ENCODE results near the gene HAUS5.
"Not testable (repeated sequence)": the region's sequence is repeated elsewhere in the genome, so short reads cannot be mapped to it uniquely, and the experiment has no call there.

HAUS5 gene

DNA sequence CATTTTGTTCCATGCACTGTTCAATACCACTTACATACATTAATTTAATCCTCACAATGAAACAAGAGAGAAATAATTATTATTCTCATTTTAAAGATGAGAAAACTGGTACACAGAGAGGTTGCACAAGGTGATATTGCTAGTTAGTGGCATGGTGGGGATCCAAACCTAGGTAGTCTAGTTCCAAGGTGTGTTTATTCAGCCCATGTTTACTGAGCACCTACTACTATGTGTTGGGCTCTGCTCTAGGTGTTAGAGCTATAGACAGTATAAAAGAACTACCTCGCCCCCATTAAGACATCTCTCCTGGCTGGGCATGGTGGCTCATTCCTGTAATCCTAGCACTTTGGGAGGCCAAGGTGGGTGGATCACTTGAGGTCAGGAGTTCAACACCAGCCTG, 29.8 kb upstream of the HAUS5 start:
- Histone ChIP-seq H3K4me3 (ENCODE audit: low read length in 2 of 2) (no peak overlapping the region), H3K4me1 (ENCODE audit: control insufficient read depth in 2 of 2, insufficient read depth in 2 of 2, low read length in 2 of 2) (no peaks in the 10 kb centered on the region), H3K36me3 (ENCODE audit: control insufficient read depth in 2 of 2, insufficient read depth in 2 of 2, low read length in 2 of 2) (no peaks in the 10 kb centered on the region), H3K9ac (ENCODE audit: low read depth in 1 of 2, low read length in 2 of 2) (no peak overlapping the region), H3K27me3 (ENCODE audit: control insufficient read depth in 2 of 2, insufficient read depth in 2 of 2, low read length in 2 of 2) (no peaks in the 10 kb centered on the region), H3K27ac (ENCODE audit: low read depth in 2 of 2, low read length in 2 of 2) (no peak overlapping the region), H3K9me3 (ENCODE audit: control insufficient read depth in 2 of 2, low read length in 2 of 2) (no peaks in the 10 kb centered on the region)

DNA sequence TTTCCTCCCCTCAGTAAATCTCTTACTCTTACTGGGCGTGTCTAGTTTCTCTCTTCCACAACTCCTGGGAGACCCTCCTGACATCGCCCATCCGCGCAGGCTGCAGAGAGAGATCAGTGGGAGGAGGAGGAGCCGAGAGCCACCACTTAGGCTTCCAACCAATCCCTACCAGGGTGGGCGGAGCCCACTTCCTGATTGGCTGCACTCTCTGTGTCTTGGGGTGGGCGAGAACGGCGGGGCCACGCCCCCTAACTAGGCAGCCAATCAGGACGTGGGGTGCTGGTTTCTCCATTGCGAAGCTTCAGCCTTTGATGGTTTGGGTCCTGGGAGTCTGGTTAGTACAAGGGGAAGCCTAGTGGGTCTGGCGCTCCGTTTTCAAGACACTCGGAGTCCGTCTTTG, 26.7 kb upstream of the HAUS5 start, which contains the start of gene PMIS2:
Gene PMIS2 (plus strand): TSS at position 326 of the 400 bp plus-strand sequence. CDS start 87 bp downstream, outside the sequence.
- Histone ChIP-seq H3K27ac (ENCODE audit: low read depth in 2 of 2, low read length in 2 of 2) (no peak within 1 kb of the TSS), H3K9ac (ENCODE audit: low read depth in 1 of 2, low read length in 2 of 2) (no peak within 1 kb of the TSS), H3K4me1 (ENCODE audit: control insufficient read depth in 2 of 2, insufficient read depth in 2 of 2, low read length in 2 of 2) (no peaks in the 10 kb centered on the region), H3K4me3 (ENCODE audit: low read length in 2 of 2) (no peak within 1 kb of the TSS), H3K27me3 (ENCODE audit: control insufficient read depth in 2 of 2, insufficient read depth in 2 of 2, low read length in 2 of 2) (no peaks in the 10 kb centered on the region), H3K36me3 (ENCODE audit: control insufficient read depth in 2 of 2, insufficient read depth in 2 of 2, low read length in 2 of 2) (no peaks in the 10 kb centered on the region), H3K9me3 (ENCODE audit: control insufficient read depth in 2 of 2, low read length in 2 of 2) (no peaks in the 10 kb centered on the region)

DNA sequence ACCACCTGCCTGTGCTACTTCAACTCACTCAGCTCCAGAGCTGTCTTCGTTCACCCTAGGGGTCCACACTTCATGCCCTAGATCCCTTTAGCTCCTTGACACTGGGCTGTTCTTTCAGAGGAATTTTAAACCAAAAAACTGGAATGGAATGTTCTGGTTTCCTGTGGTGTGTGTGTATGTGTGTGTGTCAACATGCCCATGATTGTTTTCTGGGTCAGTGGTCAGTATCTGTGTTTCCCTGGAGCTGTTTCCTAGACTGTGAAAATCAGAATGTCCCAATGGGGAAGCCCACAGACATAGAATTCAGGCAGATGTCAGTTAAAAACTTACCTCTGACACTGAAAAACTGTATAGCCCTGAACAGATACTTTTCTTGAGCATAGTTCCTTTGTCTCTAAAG, 25.2 kb upstream of the HAUS5 start:
- Histone ChIP-seq H3K4me1 (ENCODE audit: control insufficient read depth in 2 of 2, insufficient read depth in 2 of 2, low read length in 2 of 2) (no peaks in the 10 kb centered on the region), H3K27me3 (ENCODE audit: control insufficient read depth in 2 of 2, insufficient read depth in 2 of 2, low read length in 2 of 2) (no peaks in the 10 kb centered on the region), H3K27ac (ENCODE audit: low read depth in 2 of 2, low read length in 2 of 2) (no peak overlapping the region), H3K9ac (ENCODE audit: low read depth in 1 of 2, low read length in 2 of 2) (no peak overlapping the region), H3K9me3 (ENCODE audit: control insufficient read depth in 2 of 2, low read length in 2 of 2) (no peaks in the 10 kb centered on the region), H3K4me3 (ENCODE audit: low read length in 2 of 2) (no peak overlapping the region), H3K36me3 (ENCODE audit: control insufficient read depth in 2 of 2, insufficient read depth in 2 of 2, low read length in 2 of 2) (no peaks in the 10 kb centered on the region)

DNA sequence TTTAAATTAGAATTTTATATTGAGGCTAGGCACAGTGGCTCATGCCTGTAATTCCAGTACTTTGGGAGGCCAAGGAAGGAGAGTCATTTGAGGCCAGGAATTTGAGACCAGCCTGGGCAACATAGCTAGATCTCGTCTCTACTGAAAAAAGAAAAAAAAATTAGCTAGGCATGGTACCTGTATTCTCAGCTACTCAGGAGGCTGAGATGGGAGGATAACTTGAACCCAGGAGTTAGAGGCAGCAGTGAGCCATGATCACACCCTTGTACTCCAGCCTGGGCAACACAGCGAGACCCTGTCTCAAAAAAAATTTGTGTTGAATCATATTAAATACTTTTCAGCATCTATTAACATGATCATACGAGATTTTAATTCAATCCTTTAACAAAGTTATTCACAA, 21.7 kb upstream of the HAUS5 start:
- H3K27me3 ChIP-seq (ENCODE audit: control insufficient read depth in 2 of 2, insufficient read depth in 2 of 2, low read length in 2 of 2), result no peaks in the 10 kb centered on the region
- H3K4me1 ChIP-seq (ENCODE audit: control insufficient read depth in 2 of 2, insufficient read depth in 2 of 2, low read length in 2 of 2), result no peaks in the 10 kb centered on the region
- no peak overlapping the region for H3K4me3 ChIP-seq (ENCODE audit: low read length in 2 of 2)
- H3K36me3 ChIP-seq (ENCODE audit: control insufficient read depth in 2 of 2, insufficient read depth in 2 of 2, low read length in 2 of 2), result no peaks in the 10 kb centered on the region
- no peak overlapping the region for H3K27ac ChIP-seq (ENCODE audit: low read depth in 2 of 2, low read length in 2 of 2)
- no peak overlapping the region for H3K9ac ChIP-seq (ENCODE audit: low read depth in 1 of 2, low read length in 2 of 2)
- H3K9me3 ChIP-seq (ENCODE audit: control insufficient read depth in 2 of 2, low read length in 2 of 2), result no peaks in the 10 kb centered on the region

DNA sequence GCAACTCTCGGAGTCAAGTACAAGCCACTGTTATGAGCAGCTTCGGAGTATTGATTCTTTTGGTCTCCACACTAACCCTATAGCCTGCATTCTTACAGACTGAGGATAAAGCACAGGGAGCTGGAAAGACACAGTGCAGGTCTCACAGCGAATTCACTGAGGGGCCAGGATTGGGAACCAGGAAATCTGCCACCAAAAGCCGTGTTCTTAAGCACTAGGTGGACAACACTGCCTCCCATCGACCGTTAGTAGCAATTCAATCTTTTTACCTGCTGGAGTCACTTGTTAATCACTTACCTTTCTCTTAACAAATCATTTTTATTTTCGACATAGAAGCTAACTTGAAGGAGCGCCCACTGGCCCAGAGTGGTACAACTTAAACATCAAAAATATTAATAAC, 20.3 kb upstream of the HAUS5 start:
- no peak overlapping the region for H3K9ac ChIP-seq (ENCODE audit: low read depth in 1 of 2, low read length in 2 of 2)
- no peaks in the 10 kb centered on the region for H3K4me1 ChIP-seq (ENCODE audit: control insufficient read depth in 2 of 2, insufficient read depth in 2 of 2, low read length in 2 of 2)
- no peaks in the 10 kb centered on the region for H3K9me3 ChIP-seq (ENCODE audit: control insufficient read depth in 2 of 2, low read length in 2 of 2)
- H3K36me3 ChIP-seq (ENCODE audit: control insufficient read depth in 2 of 2, insufficient read depth in 2 of 2, low read length in 2 of 2), result no peaks in the 10 kb centered on the region
- H3K27ac ChIP-seq (ENCODE audit: low read depth in 2 of 2, low read length in 2 of 2), result no peak overlapping the region
- no peak overlapping the region for H3K4me3 ChIP-seq (ENCODE audit: low read length in 2 of 2)
- no peaks in the 10 kb centered on the region for H3K27me3 ChIP-seq (ENCODE audit: control insufficient read depth in 2 of 2, insufficient read depth in 2 of 2, low read length in 2 of 2)

DNA sequence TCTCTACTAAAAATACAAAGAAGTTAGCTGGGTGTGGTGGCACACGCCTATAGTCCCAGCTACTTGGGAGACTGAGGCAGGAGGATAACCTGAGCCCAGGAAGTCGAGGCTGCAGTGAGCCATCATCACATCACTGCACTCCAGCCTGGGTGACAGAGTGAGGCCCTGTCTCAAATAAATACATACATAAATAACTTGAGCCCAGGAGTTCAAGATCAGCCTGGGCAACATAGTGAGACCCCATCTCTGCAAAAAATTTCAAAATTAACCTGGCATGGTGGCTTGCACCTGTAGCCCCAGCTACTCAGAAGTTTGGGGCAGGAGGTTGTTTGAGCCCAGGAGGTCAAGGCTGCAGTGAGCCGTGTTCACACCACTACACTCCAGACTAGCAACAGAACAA, 17.5 kb upstream of the HAUS5 start:
- H3K27me3 ChIP-seq (ENCODE audit: control insufficient read depth in 2 of 2, insufficient read depth in 2 of 2, low read length in 2 of 2); H3K9ac ChIP-seq (ENCODE audit: low read depth in 1 of 2, low read length in 2 of 2); H3K4me3 ChIP-seq (ENCODE audit: low read length in 2 of 2); H3K9me3 ChIP-seq (ENCODE audit: control insufficient read depth in 2 of 2, low read length in 2 of 2); H3K27ac ChIP-seq (ENCODE audit: low read depth in 2 of 2, low read length in 2 of 2); H3K4me1 ChIP-seq (ENCODE audit: control insufficient read depth in 2 of 2, insufficient read depth in 2 of 2, low read length in 2 of 2); H3K36me3 ChIP-seq (ENCODE audit: control insufficient read depth in 2 of 2, insufficient read depth in 2 of 2, low read length in 2 of 2): not testable (repeated sequence)

DNA sequence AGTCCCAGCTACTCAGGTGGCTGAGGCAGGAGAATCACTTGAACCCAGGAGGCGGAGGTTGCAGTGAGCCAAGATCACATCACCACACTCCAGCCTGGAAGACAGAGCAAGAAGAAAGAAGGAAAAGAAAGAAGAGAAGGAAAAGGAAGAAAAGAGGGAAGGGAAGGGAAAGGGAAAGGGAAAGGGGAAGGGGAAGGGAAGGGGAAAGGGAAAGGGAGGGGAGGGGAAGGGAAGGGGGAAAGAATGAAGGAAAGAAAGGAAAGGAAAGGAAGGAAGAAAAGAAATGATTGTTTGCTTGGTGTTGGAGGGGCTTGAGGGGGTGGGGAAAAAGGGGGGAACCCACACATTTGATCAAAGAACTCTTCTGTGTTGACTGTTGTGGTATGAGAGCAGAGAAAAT, 16.6 kb upstream of the HAUS5 start:
- H3K27me3 ChIP-seq (ENCODE audit: control insufficient read depth in 2 of 2, insufficient read depth in 2 of 2, low read length in 2 of 2), result no peaks in the 10 kb centered on the region

DNA sequence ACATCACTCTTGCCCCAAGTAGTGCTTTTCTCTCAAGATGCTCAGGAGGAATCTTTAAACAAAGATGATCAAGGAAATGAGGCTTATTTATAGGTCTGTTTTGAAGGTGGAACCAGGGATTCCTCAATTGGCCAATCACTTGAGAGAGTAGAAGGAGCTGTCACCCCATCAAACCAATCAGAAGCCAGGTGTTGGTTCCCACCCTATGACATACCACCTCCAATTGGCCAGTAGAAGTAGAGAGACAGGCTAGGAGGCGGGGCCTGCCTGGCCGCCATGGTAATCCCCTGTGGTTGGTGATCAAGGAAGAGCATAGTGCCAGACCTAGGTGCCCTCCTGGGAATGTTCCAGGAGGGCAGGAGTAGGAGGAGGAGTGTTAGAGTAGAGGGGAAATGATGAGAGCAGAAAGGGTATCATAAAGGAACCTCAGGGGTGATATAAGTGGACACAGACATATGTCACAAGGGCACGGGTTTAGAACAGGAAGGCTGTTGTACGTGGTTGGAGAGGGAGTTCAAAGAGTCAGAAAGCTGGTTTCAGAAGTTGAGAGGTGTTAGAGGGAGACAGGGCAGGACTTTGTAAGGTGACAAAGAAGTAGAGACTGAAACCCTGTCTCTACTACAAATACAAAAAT, 16.1 kb upstream of the HAUS5 start:
- Histone ChIP-seq H3K27me3 (ENCODE audit: control insufficient read depth in 2 of 2, insufficient read depth in 2 of 2, low read length in 2 of 2) (no peaks in the 10 kb centered on the region), H3K9ac (ENCODE audit: low read depth in 1 of 2, low read length in 2 of 2) (no peak overlapping the region), H3K27ac (ENCODE audit: low read depth in 2 of 2, low read length in 2 of 2) (no peak overlapping the region), H3K4me3 (ENCODE audit: low read length in 2 of 2) (no peak overlapping the region), H3K4me1 (ENCODE audit: control insufficient read depth in 2 of 2, insufficient read depth in 2 of 2, low read length in 2 of 2) (no peaks in the 10 kb centered on the region), H3K36me3 (ENCODE audit: control insufficient read depth in 2 of 2, insufficient read depth in 2 of 2, low read length in 2 of 2) (no peaks in the 10 kb centered on the region), H3K9me3 (ENCODE audit: control insufficient read depth in 2 of 2, low read length in 2 of 2) (no peaks in the 10 kb centered on the region)

More for the DNA sequence above, 16.6 kb upstream of the HAUS5 start:
- Histone ChIP-seq H3K9ac (ENCODE audit: low read depth in 1 of 2, low read length in 2 of 2) (no peak overlapping the region), H3K4me3 (ENCODE audit: low read length in 2 of 2) (no peak overlapping the region), H3K36me3 (ENCODE audit: control insufficient read depth in 2 of 2, insufficient read depth in 2 of 2, low read length in 2 of 2) (no peaks in the 10 kb centered on the region), H3K4me1 (ENCODE audit: control insufficient read depth in 2 of 2, insufficient read depth in 2 of 2, low read length in 2 of 2) (no peaks in the 10 kb centered on the region), H3K9me3 (ENCODE audit: control insufficient read depth in 2 of 2, low read length in 2 of 2) (no peaks in the 10 kb centered on the region), H3K27ac (ENCODE audit: low read depth in 2 of 2, low read length in 2 of 2) (no peak overlapping the region)

DNA sequence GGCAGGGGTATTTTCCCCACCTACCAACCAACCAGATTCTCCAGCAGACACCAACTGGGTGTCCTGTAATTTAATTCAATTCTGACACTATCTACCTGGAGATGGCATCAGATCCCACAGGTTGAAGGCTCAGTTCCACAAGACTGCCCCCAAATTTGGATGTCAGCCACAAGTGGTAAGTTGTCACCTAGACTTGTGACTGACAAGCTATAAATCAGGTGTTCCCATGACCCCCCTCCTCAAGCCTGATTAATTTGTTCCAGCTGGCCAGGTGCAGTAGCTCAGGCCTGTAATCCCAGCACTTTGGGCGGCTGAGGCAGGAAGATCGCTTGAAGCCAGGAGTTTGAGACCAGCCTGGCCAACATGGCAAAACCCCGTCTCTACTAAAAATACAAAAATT, 10.6 kb upstream of the HAUS5 start:
- H3K27me3 ChIP-seq (ENCODE audit: control insufficient read depth in 2 of 2, insufficient read depth in 2 of 2, low read length in 2 of 2), result no peaks in the 10 kb centered on the region
- no peak overlapping the region for H3K27ac ChIP-seq (ENCODE audit: low read depth in 2 of 2, low read length in 2 of 2)
- H3K36me3 ChIP-seq (ENCODE audit: control insufficient read depth in 2 of 2, insufficient read depth in 2 of 2, low read length in 2 of 2), result no peaks in the 10 kb centered on the region
- no peaks in the 10 kb centered on the region for H3K9me3 ChIP-seq (ENCODE audit: control insufficient read depth in 2 of 2, low read length in 2 of 2)
- no peak overlapping the region for H3K4me3 ChIP-seq (ENCODE audit: low read length in 2 of 2)
- H3K4me1 ChIP-seq (ENCODE audit: control insufficient read depth in 2 of 2, insufficient read depth in 2 of 2, low read length in 2 of 2), result no peaks in the 10 kb centered on the region
- H3K9ac ChIP-seq (ENCODE audit: low read depth in 1 of 2, low read length in 2 of 2), result no peak overlapping the region

DNA sequence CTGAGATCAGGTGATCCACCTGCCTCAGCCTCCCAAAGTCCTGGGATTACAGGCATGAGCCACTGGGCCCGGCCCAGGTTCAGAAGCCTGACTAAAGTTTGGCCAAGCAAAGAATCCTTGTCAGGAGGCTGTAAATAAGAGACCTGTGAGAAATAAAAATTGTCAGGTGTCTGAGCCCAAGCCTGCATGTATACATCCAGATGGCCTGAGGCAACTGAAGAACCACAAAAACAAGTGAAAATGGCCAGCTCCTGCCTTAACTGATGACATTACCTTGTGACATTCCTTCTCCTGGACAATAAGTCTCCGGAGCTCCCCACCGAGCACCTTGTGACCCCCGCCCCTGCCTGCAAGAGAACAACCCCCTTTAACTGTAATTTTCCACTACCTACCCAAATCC, 8.1 kb upstream of the HAUS5 start:
- not testable (repeated sequence) for H3K36me3 ChIP-seq (ENCODE audit: control insufficient read depth in 2 of 2, insufficient read depth in 2 of 2, low read length in 2 of 2); H3K27me3 ChIP-seq (ENCODE audit: control insufficient read depth in 2 of 2, insufficient read depth in 2 of 2, low read length in 2 of 2); H3K4me3 ChIP-seq (ENCODE audit: low read length in 2 of 2); H3K9me3 ChIP-seq (ENCODE audit: control insufficient read depth in 2 of 2, low read length in 2 of 2); H3K4me1 ChIP-seq (ENCODE audit: control insufficient read depth in 2 of 2, insufficient read depth in 2 of 2, low read length in 2 of 2); H3K9ac ChIP-seq (ENCODE audit: low read depth in 1 of 2, low read length in 2 of 2); H3K27ac ChIP-seq (ENCODE audit: low read depth in 2 of 2, low read length in 2 of 2)

DNA sequence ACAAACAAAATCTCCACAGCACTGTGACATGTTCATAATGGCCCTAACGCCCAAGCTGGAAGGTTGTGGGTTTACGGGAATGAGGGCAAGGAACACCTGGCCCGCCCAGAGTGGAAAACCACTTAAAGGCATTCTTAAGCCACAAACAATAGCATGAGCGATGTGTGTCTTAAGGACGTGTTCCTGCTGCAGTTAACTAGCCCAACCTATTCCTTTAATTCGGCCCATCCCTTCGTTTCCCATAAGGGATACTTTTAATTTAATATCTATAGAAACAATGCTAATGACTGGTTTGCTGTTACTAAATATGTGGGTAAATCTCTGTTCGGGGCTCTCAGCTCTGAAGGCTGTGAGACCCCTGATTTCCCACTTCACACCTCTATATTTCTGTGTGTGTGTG, 5.4 kb upstream of the HAUS5 start:
- not testable (repeated sequence) for H3K27ac ChIP-seq (ENCODE audit: low read depth in 2 of 2, low read length in 2 of 2); H3K9me3 ChIP-seq (ENCODE audit: control insufficient read depth in 2 of 2, low read length in 2 of 2); H3K4me1 ChIP-seq (ENCODE audit: control insufficient read depth in 2 of 2, insufficient read depth in 2 of 2, low read length in 2 of 2); H3K9ac ChIP-seq (ENCODE audit: low read depth in 1 of 2, low read length in 2 of 2); H3K36me3 ChIP-seq (ENCODE audit: control insufficient read depth in 2 of 2, insufficient read depth in 2 of 2, low read length in 2 of 2); H3K4me3 ChIP-seq (ENCODE audit: low read length in 2 of 2); H3K27me3 ChIP-seq (ENCODE audit: control insufficient read depth in 2 of 2, insufficient read depth in 2 of 2, low read length in 2 of 2)

All from mucosa of rectum (tissue), 2 donors.